GM18907 (cell line): ENCODE data around the gene ARR3.
"Not testable (repeated sequence)": the region's sequence is repeated elsewhere in the genome, so short reads cannot be mapped to it uniquely, and the experiment has no call there.

ENCODE experiments used
- ATAC-seq: cut with Tn5 transposase; IDR thresholded peaks from one replicate; pipeline ENCODE4 v1.9.1; 2021; ENCODE audit warnings: mild to moderate bottlenecking, moderate library complexity; ENCODE audit not compliant: unreplicated experiment

Gene ARR3

DNA sequence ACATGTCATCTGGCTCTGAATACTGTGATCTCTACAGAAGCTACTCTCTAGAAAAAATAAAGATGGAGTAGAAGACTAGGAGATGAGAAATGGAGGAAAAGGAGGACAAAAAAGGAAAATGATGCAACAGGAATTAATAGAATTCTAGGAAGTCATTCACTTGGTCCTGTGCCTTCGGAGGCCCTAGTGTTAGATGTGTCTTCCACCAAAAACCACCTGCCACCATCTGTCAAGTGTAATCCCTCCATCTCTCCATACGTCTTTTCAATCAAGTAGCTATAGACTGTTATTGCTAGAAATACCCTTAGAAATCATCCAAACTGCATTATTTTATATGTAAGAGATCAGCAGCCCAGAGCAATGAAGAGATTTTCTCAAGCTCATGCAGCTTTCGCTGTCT lies 10.9 kb downstream of the ARR3 start:
- no peak for ATAC-seq

DNA sequence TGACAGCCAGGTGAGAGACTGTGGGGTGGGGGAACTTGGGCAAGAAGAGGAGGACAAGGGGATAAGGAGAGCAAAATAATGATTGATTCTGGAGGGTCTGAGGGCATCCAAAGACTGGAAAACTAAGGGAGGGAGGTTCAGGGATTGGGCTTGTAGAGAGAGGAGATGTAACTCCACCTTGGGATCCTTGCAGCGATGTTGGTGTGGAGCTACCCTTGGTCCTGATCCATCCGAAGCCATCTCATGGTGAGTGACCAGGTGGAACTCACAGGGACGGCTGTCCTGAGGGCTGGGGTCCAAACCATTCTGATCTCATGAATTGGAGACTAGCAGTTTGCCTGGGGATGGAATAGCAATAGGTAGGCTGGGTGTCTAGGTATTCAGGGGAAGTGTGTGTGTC lies 12.4 kb downstream of the ARR3 start:
- no peak for ATAC-seq

- ATAC-seq, result no peak
These were observed 13.8 kb downstream of the ARR3 start, which contains the start of gene RAB41 for GRCh38 chrX:70281951-70282350. Gene RAB41 (plus strand): TSS chrX:70282172. CDS start chrX:70282218, 46 bp downstream.

GRCh38 chrX:70289168-70289792 lies 21.1 kb downstream of the ARR3 start:
- ATAC-seq, result no peak

DNA sequence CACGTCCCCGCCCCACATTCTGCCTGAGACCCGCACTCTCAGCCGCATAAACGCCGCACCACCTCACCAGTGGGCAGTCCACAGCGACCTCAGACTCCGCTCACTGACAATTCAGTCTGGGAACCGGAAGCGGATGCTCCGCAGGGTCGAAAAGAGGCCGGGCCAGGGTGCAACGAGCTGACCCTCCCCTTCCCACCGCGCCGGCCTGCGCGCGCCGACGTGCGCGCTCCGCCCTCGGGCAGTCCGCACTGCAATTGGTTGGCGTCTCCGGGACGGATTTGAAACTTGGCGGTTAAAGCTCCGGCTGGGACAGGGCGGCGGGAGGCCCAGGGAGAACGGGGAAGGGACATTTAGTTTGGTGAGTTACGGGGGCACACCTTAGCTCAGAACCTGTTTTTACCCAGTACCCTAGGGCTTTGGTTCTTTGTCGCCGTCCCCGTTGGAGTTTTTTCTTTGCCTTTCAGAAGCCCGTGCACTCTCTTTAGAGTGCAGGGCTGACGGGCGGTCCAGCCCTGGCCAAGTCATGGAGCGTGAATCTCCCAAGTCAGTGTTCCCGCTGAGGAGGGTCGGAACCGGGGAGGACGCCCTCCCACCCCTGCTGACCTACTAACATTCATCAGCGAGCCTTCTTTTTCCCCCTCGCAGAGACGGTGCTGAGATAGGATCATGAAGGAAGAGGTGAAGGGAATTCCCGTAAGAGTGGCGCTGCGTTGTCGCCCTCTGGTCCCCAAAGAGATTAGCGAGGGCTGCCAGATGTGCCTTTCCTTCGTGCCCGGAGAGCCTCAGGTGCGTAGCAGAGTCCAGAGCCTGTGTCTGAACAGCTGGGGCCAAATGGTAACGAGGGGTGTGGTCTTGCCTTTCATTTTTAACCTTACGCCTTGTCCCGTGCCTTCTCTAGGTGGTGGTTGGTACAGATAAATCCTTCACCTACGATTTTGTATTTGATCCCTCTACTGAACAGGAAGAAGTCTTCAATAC lies 21.9 kb downstream of the ARR3 start, which contains the start of the genes KIF4A and PDZD11:
KIF4A (plus strand) TSS at position 312 of the 978 bp plus-strand sequence; CDS start at position 667, 355 bp downstream.
PDZD11 (minus strand) TSS at position 135 of the 978 bp plus-strand sequence. CDS start 586 bp downstream, outside the sequence.
- peak; percentile 94 for ATAC-seq

- no peak for ATAC-seq
These were observed 24.7 kb downstream of the ARR3 start for GRCh38 chrX:70292788-70293187.

DNA sequence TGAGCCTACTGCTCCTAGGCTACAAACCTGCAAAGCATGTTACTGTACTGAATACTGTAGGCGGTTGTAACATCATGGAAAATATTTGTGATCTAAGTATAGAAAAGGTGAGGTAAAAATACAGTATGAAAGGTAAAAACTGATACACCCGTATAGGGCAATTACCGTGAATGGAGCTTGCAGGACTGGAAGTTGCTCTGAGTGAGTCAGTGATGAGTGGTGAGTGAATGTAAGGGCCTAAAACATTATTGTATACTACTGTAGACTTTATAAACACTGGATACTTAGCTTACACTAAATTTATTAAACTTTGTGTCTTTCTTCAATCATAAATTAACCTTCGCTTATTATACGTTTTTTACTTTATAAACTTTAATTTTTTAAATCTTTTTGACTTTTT lies 25.5 kb downstream of the ARR3 start:
- ATAC-seq, result no peak

DNA sequence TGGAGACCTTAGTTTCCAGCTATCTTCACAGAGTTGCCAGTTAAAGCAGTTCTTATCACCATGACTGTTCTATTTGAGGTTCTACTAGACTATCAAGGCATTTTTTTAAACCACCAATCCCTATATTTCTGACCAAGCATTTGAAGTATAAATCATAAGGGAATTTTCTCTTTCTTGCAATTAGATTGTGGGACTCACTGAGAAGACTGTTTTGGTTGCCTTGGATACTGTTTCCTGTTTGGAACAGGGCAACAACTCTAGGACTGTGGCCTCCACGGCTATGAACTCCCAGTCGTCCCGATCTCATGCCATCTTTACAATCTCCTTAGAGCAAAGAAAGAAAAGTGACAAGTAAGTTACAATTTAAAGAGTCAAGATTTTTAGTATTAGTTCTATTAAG lies 33.6 kb downstream of the ARR3 start:
- no peak for ATAC-seq

- no peak for ATAC-seq
These were observed 45.4 kb downstream of the ARR3 start for GRCh38 chrX:70313503-70313902.

DNA sequence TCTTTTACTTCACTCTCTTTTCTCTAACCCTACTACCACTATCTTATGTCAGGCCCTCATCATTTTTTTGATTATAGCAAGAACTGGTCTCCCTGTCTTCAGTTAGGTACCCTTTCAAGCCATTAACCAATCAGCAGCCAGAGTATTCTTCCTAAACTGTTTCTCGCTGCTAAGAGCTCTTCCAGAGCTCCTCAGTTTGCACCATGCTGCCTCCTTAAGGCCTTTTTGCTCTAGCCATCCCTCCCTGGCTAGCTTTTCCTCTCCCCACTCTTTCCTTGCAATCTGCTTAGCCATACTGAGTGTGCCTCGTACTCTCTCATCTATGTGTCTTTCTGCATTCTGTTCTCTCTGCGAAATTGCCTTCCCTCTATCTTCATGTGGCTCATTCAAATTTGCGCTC lies 54.6 kb downstream of the ARR3 start:
- no peak for ATAC-seq

DNA sequence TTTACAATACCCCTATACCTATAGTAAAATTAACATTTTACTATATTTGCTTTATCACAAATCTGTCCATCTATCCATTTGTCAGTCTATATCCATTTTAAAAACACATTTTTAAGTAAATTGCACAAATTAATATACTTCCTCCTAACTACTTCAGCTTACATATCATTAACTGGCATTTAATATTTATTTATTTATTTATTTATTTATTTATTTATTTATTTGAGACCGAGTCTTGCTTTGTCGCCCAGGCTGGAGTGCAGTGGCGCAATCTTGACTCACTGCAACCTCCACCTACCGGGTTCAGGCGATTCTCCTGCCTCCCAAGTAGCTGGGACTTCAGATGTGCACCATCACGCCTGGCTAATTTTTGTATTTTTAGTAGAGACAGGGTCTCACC lies 55.5 kb downstream of the ARR3 start:
- ATAC-seq, result not testable (repeated sequence)

DNA sequence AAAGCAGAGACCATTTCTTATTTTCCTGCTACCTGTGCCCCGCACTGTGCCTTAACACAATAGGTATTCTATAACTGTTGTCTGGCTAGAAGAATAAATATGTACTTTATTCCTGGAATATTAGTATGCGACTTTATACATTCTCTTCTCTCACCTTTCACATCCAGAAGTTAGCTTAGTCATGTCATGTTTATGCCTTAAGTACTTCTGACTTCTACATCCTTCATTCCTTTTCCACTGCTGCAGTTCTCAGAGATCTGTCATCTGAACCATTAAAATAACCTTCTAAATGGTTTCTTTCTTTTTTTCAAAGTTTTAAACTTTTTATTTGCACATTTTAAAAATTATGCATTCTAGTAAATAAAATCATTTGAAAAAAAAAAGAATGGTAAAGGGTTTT lies 56.2 kb downstream of the ARR3 start:
- ATAC-seq, result no peak

DNA sequence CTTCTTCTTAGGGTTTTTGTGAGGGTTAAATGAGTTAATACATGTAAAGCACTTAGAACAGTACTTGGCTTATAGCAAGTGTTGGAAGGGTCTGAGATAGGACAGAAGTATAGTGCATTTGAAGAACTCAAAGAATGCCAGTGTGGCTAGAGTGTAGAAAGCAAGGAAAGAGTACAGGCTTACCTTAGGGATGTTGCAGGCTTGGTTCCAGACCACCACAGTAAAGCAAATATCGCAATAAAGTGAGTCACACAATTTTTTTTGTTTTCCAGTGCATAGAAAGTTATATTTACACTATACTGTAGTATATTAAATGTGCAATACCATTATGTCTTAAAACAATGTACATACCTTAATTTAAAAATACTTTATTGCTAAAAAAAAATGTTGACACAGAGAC lies 63.0 kb downstream of the ARR3 start:
- ATAC-seq, result no peak
